Stimulated activated CD8-positive, alpha-beta memory T cell treated with anti-CD3 and anti-CD28 coated beads, Interleukin-15, amount 100 ng/mL, for 24 hours (primary cell): ENCODE measurements around the gene PAIP2B.
"Not testable (repeated sequence)": the region's sequence is repeated elsewhere in the genome, so short reads cannot be mapped to it uniquely, and the experiment has no call there.

Experiments used
- DNase-seq: peaks from one replicate; pipeline ENCODE4 v3.0.0-alpha.2; 2020; ENCODE audit warnings: low read depth

PAIP2B gene

DNA sequence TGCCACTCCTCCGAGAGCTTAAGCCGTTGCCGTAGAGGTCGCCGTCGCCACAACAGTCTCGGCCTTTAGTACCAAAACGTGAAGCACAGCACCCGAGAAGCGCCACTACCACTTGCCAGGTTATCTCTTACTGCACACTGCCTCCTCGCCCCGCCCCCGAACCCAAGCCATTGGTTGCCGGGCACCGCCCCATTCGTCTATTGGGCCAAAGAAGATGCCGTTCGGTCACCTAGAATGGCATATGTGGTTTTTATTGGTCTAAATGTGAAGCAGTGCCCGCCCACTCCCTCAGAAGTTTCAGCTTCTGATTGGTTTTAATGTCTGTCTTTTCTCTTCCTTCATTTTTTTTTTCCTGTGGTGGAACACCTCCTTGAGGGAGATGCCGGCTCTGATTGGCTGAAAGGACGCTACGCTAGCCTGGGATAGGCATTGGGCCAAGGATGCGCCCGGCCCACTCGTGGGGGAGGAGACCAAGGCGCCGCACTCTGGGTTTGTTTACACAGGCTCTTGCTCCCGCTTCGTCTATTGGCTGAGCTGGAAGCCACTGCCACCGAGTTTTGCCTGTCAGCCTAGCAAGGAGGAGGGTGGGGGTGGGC, at the start of gene PAIP2B:
Gene PAIP2B (minus strand): TSS at position 139 of the 596 bp plus-strand sequence. CDS start 24,514 bp downstream, outside the sequence.
- peak; percentile 82 for DNase-seq

DNA sequence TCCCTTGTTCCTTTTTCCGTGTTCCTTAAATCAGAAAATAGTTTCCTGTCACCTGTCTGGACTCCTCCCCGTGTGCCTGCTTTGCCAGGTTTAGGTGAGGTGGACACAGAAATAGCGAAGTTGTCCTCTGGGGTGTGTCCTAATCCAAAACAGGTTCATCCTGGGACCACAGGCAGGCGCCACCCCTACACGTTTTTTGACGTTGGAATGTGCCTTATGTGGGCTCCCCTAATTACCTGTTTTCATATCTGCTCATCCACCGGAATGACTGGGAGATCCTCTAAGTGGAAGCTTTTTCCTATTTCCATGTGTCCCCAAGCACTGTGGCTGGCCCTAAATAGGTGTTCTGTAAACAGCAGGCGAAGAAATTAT, 49.0 kb upstream of the PAIP2B start:
- no peak for DNase-seq

DNA sequence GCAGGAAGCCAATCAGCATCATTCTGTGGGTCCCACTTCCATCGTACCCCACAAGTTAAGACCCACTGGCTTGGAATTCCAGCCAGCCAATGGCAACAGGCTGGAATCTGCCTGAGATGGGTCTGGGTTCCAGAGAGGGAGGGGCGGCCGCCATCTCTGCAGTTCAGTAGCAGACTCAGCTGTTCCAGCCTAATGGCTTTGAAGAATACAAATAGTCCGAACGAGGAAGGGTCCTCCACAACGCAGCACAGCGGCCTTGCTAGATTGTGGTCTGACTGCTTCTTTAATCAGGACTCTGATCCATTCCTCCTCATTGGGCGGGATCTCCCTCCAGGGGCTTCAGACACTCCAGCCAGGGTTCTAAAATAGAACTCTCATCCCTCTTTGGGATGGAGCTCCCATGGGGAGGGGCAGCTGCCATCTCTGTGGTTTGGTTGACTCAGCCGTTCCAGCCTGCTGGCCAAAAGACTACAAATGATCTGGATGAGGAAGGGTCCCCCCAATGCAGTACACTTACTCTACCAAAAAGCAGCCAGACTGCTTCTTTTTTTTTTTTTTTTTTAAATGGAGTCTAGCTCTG, 42.7 kb upstream of the PAIP2B start:
- no peak for DNase-seq

GRCh38 chr2:71263386-71263785, 36.5 kb upstream of the PAIP2B start:
- no peak for DNase-seq

GRCh38 chr2:71261534-71261933, 34.6 kb upstream of the PAIP2B start:
- DNase-seq, result no peak

- no peak for DNase-seq
Observed at GRCh38 chr2:71256421-71256820, 29.5 kb upstream of the PAIP2B start.

- no peak for DNase-seq
Observed at GRCh38 chr2:71254776-71255175, 27.9 kb upstream of the PAIP2B start.

- no peak for DNase-seq
Observed at GRCh38 chr2:71254078-71254477, 27.2 kb upstream of the PAIP2B start.

- DNase-seq, result no peak
Observed at GRCh38 chr2:71253476-71253875, 26.6 kb upstream of the PAIP2B start.

DNA sequence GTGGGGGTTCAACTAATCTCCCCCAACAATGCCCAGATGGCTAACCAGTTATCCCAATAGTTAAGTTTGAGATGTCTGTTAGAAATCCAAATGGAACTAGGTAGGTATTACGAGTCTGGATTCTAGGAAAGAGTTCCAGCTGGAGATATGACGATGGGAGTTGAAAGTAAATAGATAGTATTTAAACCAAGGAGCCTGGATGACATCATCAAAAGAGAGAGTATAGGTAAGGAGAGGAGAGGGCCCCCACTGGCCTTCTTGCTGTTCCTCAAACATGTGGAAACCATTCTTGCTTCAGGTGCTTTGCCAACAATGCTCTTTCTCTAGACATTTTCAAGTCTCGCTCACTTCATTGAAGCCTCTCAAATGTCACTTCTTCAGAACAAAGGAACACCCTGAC, 26.0 kb upstream of the PAIP2B start:
- DNase-seq, result no peak

GRCh38 chr2:71250935-71251334, 24.0 kb upstream of the PAIP2B start:
- DNase-seq, result no peak

GRCh38 chr2:71244302-71244660, 17.4 kb upstream of the PAIP2B start:
- DNase-seq, result no peak

DNA sequence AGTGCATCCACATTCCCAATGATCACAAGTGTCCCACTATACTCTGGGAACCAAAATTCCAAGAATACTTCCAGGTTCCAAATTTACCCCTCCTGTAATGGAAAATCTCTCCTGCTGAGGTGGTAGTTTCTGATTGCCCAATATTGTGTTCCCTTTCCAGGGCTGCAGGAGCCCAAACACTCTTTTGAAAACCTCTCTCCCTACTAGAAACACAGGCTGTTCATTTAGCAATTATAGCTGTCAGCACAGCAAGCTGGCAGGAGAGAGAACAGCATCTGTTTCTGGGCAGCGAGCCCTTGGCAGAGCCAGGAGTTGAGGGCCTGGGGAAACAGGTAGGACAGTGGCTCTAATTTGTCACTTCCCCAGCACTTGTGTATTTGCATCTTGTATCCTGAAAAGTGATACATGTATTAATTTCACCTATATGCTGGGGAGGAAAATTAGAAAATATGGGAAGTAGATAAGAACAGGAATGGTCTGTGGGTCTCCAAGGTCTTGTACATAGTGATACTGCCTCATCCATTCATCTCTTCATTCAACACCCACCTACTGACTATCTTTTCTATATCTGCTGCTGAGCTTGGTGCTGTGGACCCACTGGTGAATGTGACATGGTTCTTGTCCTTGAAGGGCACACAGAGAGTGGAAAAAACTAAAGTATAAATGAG, 16.9 kb upstream of the PAIP2B start:
- no peak for DNase-seq

DNA sequence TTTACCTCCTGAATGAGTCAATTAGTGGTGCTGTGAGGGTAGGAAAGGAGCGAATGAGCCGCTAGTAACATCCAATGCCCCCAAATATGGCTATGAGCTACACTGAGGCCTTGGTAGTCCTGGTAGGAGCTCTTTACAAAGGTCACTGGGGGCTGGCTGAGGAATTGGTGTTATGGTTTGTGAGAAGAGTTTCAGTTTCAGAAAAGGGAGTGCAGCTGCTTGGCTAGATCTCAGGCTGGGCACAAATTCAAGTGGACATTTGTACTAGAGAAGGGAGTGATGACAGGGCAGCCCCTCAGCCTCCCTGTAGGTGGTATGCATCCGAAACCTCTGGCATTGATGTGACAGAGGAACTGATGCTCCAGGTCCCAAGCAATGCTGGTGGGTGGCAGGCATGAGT, 13.9 kb upstream of the PAIP2B start:
- no peak for DNase-seq

DNA sequence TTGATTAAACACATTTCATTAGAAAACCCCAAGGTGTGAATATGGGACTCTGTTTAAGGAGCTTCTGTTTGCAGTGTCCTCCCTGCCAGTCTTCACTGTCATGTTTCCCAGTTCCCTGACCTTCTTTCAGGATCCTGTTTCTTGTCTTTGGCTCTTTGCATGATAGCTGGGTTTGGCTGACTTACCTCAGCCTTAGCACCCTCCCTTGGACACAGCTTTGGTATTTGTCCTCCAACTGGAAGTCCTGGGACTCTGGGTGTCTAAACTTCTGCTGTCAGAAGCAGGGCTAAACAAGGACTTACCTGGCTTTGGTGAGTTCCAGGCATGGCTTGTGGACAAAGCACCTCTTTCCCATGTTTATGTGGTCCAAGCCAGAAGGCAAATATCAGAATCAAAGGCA, 11.2 kb upstream of the PAIP2B start:
- DNase-seq, result no peak

GRCh38 chr2:71235930-71236587, 9.2 kb upstream of the PAIP2B start:
- DNase-seq, result no peak

DNA sequence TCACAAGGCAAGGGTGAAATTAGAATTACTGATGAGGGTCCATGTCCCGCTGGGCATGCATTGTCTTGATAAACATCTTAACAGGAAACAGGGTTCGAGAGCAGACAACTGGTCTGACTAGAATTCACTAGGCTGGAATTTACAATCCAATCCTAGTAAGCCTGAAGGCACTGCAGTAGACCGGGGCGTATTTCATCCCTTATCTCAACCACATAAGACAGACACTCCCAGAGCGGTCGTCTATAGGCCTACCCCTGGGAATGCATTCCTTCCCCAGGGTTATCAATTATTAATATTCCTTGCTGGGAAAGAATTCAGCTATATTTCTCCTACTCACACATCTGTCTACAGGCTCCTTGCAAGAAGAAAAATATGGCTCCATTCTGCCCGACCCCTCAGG, 6.2 kb upstream of the PAIP2B start:
- not testable (repeated sequence) for DNase-seq

- no peak for DNase-seq
Observed at GRCh38 chr2:71226096-71226964, 573 bp downstream of the PAIP2B start.

DNA sequence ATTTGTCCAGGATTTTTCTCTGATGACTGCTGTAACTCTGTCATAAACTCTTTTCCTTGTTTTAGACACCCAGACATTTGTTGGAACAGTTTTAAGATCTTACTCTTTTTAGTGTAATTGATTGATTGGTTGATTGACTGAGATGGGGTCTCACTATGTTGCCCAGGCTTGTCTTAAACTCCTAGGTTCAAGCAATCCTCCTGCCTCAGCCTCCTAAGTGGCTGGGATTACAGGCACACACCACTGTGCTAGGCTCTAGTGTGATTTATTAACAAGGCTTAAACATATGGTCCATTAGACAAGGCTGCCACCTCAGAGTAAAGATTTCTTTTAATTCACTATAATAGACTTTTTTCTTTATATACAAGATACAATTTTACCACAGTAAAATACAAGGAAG, 2.0 kb downstream of the PAIP2B start:
- DNase-seq, result no peak

DNA sequence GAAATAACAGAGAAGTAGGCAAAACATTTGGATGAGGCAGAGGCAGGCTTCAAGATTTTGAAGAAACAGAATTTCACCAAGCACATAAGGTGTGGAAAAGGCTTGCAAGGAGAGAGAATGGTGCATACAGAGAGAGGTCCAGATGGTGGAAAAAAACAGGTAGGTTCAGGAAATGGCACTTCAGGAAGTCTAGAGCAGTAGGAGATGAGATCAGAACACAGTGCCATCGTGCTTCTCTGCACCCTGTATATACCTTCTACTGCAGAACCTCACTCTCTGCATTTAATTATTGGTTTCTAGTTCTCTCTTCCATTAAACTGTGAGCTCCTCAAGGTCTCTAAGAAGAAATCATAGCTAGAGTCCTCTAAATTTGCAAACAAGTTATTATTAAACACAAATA, 2.4 kb downstream of the PAIP2B start:
- no peak for DNase-seq

DNA sequence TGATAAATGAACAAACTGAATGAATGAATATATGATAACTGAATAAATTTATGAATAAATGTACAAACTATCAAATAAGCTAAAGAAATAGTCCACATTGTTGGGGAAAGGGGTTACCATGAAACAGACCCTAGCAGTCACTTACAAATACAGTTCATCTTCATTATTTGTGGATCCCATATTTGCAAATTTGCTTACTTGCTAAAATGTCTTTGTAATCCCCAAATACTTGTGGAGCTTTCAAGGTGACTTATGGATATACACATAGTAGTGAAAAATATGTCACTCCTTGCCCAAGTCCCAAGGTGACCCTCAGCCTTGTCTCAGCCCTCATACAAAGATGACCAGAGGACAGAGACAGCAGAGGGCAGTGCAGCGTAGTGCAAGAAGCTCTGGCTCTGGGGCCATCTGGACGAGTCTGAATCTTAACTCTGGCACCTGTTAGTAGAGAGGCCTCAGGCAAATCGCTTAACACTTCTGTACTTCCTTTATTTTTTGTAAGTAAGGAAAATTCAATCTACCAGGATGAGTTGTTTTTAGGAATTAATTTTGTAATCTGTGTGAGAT, 3.1 kb downstream of the PAIP2B start:
- no peak for DNase-seq

- no peak for DNase-seq
Observed at GRCh38 chr2:71220743-71221142, 6.2 kb downstream of the PAIP2B start.
